Measurements from ENCODE around the gene ATP9A.

- TF ChIP-seq ZNF280C (tag by site-specific recombination; IDR thresholded peaks at IDR 0.05) (no peak), ZNF558 (tag by site-specific recombination; IDR thresholded peaks at IDR 0.05) (no peak), CTCF (tag by site-specific recombination; IDR thresholded peaks at IDR 0.05) (no peak), ZNF280D (tag by site-specific recombination; IDR thresholded peaks at IDR 0.05) (no peak), PRDM6 (tag by site-specific recombination; IDR thresholded peaks at IDR 0.05) (no peak), ZNF274 (IDR thresholded peaks at IDR 0.05; ENCODE audit: low read length) (no peak), ZNF274 (tag by site-specific recombination; IDR thresholded peaks at IDR 0.05; ENCODE audit: borderline replicate concordance) (no peak), ZNF138 (tag by site-specific recombination; IDR thresholded peaks at IDR 0.05; ENCODE audit: borderline replicate concordance) (no peak), PBX3 (CRISPR knock-in tag; IDR thresholded peaks at IDR 0.05) (no peak), ZNF175 (tag by site-specific recombination; IDR thresholded peaks at IDR 0.05) (no peak)
These were observed 158.9 kb downstream of the ATP9A start for GRCh38 chr20:51609251-51609650.

Measured in HEK293 (cell line).